ENCODE results near the gene CDC14A.

GRCh38 chr1:100322436-100323211 lies 29.7 kb upstream of the CDC14A start:
- TF ChIP-seq, protein P1, sequence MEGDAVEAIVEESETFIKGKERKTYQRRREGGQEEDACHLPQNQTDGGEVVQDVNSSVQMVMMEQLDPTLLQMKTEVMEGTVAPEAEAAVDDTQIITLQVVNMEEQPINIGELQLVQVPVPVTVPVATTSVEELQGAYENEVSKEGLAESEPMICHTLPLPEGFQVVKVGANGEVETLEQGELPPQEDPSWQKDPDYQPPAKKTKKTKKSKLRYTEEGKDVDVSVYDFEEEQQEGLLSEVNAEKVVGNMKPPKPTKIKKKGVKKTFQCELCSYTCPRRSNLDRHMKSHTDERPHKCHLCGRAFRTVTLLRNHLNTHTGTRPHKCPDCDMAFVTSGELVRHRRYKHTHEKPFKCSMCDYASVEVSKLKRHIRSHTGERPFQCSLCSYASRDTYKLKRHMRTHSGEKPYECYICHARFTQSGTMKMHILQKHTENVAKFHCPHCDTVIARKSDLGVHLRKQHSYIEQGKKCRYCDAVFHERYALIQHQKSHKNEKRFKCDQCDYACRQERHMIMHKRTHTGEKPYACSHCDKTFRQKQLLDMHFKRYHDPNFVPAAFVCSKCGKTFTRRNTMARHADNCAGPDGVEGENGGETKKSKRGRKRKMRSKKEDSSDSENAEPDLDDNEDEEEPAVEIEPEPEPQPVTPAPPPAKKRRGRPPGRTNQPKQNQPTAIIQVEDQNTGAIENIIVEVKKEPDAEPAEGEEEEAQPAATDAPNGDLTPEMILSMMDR (conservative IDR thresholded peaks at IDR 0.05; ENCODE audit: low read depth, low read length), result no peak
- TF ChIP-seq EZH2 (IDR thresholded peaks at IDR 0.05; ENCODE audit: low read length, unreplicated experiment) (no peak), EZH2phosphoT487 (IDR thresholded peaks at IDR 0.05; ENCODE audit: borderline replicate concordance, low read length) (no peak)
